Right ventricle myocardium inferior (tissue), 1 donor: Measurements from ENCODE around the gene MECR. TPM values are rescaled to one million over a fixed set of nuclear protein-coding genes. Genes with fewer than 3 reads are reported as not detected.
"Not testable (repeated sequence)": the region's sequence is repeated elsewhere in the genome, so short reads cannot be mapped to it uniquely, and the experiment has no call there.

ENCODE experiments used
- ATAC-seq: fragments of 200-7000 bp; cut with Tn5 transposase; one replicate; pipeline ENCODE4 v1.9.1; 2020; ENCODE audit warnings: mild to moderate bottlenecking, moderate library complexity
- DNase-seq: peaks from one replicate; pipeline ENCODE4 v3.0.0; 2021; ENCODE audit errors: missing footprints
- intact Hi-C: fragments of 100-400 bp; cut with DNase I; formaldehyde crosslinking; loops from one replicate; pipeline ENCODE4 v1.11.0; 2022
- total RNA-seq: library from RNA; stranded (reverse); fragmentation: NEBNext Ultra II Directional; extraction: Animal tissue kit (Norgen Biotek cat#: 25700); gene quantifications from one replicate; pipeline ENCODE4 v1.2.1, GENCODE V29; 2021
- donor health status: DM: no; HTN: yes; CAD: no; lungs with severe emphysema.

Gene MECR
- total RNA-seq, 1 donor from 2014 or later, result 35.4 TPM

DNA sequence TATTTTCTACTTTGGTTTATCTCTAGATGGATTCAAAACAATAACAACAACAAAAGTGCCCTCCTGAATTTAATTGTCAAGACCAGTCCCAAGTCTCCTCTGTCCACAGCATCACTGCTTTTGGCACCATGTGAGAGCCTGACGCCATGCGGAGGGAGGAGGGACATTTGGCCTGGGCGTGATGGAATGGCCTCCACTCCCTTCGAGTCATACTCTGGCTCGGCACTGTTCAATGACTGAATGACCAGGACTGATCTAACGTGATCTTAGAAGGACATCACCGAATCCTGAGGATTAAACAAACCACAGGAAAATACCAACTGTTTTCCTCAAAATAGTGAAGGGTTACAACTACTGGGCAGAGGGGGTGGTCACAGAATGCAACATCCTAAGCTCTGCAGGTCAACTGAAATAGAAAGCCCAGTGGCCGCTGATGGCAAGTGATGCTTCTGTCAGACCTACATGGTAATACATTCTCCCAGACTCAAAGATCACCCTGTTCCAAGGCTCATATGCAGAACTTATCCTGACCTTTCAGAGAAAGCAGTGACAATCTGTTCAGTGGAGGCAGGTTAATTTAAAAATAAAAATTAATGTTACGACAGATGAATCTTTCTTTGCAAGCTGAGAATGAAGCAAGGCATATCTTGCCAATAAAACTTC is 68.1 kb downstream of the MECR start:
- intact Hi-C loops, result no loop called here
- ATAC-seq (peak; percentile 82), DNase-seq (no peak)

DNA sequence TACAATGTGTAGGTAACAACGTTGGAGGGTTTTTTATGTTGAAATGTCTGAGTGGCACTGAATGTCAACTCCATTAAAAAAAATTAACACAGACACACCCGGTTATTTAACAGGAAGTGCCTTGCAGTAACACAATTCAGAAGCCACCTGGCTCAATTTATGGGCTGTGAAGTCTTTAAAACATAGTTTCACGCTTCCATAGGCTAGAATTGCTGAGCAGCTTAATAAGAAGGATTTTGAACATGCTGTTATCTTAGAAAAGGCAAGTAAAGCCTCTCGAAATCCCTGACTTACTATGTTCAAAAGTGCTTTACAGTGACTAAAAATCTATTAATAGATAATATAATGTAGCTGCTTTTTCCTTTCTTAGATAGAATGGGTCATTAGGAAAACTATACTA is 68.7 kb downstream of the MECR start:
- no peak for DNase-seq
- intact Hi-C loops, result no loop called here
- ATAC-seq, result no peak

DNA sequence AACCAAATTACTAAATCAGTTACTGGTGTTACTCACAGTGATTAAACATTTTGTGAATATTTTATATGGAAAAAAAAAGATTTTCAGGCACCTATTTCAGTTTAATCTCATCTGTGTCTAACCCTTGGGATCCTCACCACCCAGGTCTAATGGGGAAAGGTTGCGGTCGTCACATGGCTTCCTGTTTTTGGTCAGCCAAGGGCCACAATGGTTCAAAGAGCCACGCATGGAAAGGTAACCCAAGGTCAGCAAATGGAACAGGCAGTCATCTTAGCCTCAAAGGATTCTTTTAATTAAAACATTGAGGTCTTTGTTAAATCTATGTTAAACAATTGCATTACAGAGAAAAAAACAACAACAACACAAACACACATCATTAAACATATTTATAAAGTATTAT is 71.0 kb downstream of the MECR start:
- no peak for DNase-seq
- intact Hi-C loops, result no loop called here
- ATAC-seq, result no peak

- intact Hi-C loops, result no loop called here
- DNase-seq (no peak), ATAC-seq (no peak)
These were observed 73.5 kb downstream of the MECR start for GRCh38 chr1:29157269-29157601.

GRCh38 chr1:29156543-29157268 is 74.0 kb downstream of the MECR start:
- intact Hi-C loops, result no loop called here
- peak; percentile 26 for ATAC-seq
- DNase-seq, result no peak

GRCh38 chr1:29152046-29152805 is 78.5 kb downstream of the MECR start:
- DNase-seq (no peak), ATAC-seq (no peak)
- intact Hi-C loops, result no loop called here

- ATAC-seq, intact Hi-C loops, DNase-seq: not testable (repeated sequence)
These were observed 80.4 kb downstream of the MECR start for GRCh38 chr1:29150346-29150745.

DNA sequence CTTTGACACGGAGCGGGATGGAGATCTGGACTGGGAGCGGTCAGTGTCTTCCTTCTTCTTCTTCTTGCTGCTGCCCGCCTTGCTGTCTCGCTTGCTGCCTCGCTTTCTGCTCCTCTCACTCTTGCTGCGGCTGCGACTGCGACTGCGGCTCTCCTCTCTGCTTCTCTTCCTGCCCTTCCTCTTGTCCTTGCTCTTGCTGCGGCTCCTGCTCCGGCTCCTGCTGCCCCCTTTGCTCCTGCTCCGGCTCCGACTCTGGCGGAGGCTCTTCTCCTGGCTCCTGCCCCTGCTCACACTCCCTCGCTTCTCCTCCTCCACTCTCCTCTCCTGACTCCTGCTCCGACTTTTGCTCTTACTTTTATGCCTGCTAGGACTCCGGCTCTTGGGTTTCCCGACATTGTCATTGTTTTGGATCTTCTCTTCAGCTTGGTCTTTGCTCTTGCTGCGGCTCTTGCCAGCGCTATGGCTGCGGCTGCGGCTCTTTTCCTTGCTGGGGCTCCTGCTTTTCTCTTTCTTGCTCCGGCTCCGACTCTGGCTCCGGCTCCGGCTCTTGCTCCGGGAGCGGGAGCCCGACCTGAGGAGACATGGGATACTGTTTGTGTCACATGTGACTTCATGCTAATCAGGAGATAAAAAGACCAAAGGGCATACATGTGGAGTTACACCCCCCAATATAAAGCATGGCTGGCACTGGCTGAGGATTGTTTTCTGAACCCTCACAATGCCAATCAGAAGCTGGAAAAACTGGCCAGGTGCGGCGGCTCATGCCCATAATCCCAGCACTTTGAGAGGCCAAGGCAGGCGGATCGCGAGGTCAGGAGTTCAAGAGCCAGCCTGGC is 81.9 kb downstream of the MECR start:
- intact Hi-C loops, result no loop called here
- ATAC-seq (no peak), DNase-seq (no peak)

GRCh38 chr1:29145739-29146437 is 84.8 kb downstream of the MECR start:
- intact Hi-C loops, result no loop called here
- ATAC-seq (peak; percentile 38), DNase-seq (no peak)

GRCh38 chr1:29144178-29144577 is 86.6 kb downstream of the MECR start:
- ATAC-seq, result no peak
- no peak for DNase-seq
- intact Hi-C loops, result no loop called here

GRCh38 chr1:29142714-29143113 is 88.0 kb downstream of the MECR start:
- intact Hi-C loops, result no loop called here
- DNase-seq (no peak), ATAC-seq (no peak)

Other genes starting within 250 kb of the MECR start
- 2.1 TPM for gene TMEM200B, start 107.0 kb downstream of the MECR start, total RNA-seq
- gene SRSF4, start 49.0 kb downstream of the MECR start, total RNA-seq, result 52.4 TPM
- gene PTPRU, start 5.6 kb upstream of the MECR start, total RNA-seq, result 23.5 TPM